ENCODE measurements around the gene BTBD9. TPM values are rescaled to one million over a fixed set of nuclear protein-coding genes. Genes with fewer than 3 reads are reported as not detected.
"Not testable (repeated sequence)": the region's sequence is repeated elsewhere in the genome, so short reads cannot be mapped to it uniquely, and the experiment has no call there.

BTBD9 gene
- polyA plus RNA-seq, 10 donors, result 6.0 to 10.0 (median 7.0) TPM

- no peak for DNase-seq
These were observed 488.9 kb downstream of the BTBD9 start for GRCh38 chr6:38150681-38151296.

- no peak for DNase-seq
These were observed 489.7 kb downstream of the BTBD9 start for GRCh38 chr6:38150021-38150420.

GRCh38 chr6:38149531-38149930 is 490.2 kb downstream of the BTBD9 start:
- DNase-seq, result no peak

GRCh38 chr6:38148606-38149005 is 491.1 kb downstream of the BTBD9 start:
- no peak for DNase-seq

GRCh38 chr6:38146734-38147027 is 493.0 kb downstream of the BTBD9 start:
- no peak for DNase-seq

- no peak for DNase-seq
These were observed 493.6 kb downstream of the BTBD9 start for GRCh38 chr6:38146021-38146733.

DNA sequence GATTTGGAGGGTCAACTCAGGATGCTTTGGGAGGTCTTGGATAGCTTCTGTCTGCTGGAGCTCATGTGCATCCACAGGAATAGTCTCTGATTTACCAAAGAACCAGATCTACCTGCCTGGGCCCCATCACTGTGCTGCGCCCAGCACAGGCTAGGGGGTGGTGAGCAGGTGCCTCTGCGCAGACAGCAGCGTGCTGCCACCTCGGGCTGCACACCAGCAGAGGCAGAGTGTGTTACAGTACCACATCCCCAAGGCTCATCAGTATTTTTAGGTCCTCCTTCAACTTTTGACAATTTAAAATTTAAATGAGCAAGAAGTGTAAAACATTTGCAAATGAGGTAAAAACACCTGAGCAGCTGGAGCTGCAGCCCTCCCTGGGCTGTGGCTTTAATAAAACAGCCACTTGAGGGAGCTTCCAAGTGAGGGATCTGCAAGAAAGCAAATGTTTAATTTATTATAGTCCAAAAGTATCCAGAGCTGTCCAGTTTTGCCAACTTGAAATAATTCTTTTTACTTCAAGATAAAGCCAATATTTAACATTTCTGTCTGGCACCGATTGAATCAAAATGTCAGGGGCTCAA is 495.3 kb downstream of the BTBD9 start:
- no peak for DNase-seq

- no peak for DNase-seq
These were observed 496.3 kb downstream of the BTBD9 start for GRCh38 chr6:38143191-38144150.

- no peak for DNase-seq
These were observed 497.4 kb downstream of the BTBD9 start for GRCh38 chr6:38142178-38142902.

- no peak for DNase-seq
These were observed 498.0 kb downstream of the BTBD9 start for GRCh38 chr6:38141716-38142115.

DNA sequence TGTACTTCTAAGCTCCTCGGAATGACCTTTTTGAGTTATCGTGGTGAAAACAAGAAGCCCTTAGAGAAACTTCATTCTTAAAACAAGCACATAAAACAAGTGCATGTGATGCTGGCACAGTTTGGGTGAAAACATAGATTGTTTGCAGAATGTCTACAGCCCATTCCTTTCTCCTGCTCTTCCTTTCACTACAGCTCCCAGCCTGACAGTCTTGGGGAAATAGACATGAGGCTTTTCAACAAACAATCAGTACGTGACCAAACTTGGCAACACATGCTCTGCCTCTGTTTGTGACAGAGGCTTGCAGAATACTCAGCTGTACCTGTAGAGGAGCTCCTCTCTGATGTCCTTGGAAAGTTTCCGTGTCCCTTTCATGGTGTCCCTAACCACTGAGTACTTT is 498.6 kb downstream of the BTBD9 start:
- no peak for DNase-seq

DNA sequence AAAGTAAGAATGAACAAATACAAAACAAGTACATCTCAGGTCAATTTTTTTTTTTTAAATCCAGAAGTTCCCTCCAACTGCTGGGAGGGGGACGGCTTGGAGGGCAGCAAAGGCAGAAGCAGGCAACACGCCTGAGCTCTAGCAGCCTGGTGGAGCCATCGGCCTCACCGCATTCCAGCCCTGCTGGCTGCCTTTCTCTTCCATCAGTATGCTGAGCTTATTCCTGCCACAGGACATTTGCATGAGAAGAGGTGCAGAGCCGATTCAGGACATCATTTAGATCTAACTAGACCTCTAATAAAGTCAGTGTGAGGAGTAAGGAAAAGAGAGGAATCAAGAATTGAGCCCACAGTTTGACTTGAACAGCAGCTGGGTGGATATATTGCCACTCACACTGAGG is 501.4 kb downstream of the BTBD9 start:
- no peak for DNase-seq

DNA sequence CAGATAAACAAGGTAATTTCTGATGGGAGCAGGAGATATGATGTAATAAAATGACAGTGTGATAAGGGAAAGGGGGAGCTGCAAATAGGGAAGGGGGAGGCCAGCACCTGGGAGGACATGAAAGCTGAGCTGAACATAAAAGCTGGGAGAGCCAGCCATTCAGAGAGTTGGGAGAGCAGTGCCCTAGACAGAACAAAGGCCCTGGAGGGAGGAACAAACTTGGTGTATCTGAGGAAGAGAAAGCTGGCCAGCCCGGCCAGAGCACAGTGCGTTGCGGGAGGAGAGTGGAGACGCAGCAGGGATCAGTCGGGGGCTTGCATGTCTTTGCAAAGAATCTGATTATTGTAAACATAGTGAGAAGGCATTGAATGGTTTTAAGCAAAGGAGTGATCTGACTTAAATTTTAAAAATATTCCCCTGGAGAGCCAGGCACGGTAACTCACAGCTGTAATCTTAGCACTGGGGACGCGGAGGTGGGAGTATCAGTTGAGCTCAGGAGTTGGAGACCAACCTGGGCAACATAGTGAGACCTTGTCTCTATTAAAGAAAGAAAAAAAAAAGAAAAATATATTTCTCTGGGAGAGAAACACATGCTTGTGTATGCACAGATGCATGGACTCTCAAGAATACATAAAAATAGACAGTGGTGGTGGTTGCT is 502.0 kb downstream of the BTBD9 start:
- DNase-seq, result no peak

DNA sequence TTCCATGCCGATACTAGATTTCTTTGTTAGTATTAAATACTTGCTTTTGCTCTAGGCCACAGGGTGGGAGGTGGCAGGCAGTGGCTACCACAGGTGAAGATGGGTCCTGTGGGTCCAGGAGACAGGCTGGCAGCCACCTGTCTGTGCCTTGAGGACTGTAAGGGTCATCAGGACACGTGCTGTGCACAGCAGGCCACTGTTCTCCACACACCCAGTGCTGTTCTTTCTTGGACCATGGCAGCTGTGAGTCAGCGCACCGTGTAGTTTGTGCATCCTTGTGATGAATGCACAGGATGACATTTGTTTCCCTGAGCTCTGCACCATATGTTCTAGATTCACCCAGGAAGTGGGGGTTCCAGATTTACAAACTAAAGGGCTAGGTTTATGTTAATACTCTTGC is 503.2 kb downstream of the BTBD9 start:
- DNase-seq, result no peak

DNA sequence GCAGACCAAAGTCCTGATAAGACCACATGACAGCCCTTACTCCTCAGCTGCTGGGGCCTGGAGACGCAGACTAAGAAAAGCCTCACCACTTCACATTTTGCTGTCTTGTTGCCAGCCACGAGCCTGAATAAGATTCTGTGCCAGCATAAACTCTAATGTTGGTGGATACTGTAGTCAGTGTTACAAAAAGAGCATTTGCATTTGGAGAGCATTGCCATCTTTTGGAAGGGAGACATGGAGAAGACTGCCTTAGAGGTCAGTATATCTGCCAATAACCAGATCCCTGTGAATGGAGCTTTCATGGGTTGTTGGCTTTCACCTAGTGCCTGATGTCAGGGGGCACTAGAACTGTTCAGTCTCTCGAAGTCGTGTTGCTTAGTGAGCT is 505.0 kb downstream of the BTBD9 start:
- DNase-seq, result no peak

DNA sequence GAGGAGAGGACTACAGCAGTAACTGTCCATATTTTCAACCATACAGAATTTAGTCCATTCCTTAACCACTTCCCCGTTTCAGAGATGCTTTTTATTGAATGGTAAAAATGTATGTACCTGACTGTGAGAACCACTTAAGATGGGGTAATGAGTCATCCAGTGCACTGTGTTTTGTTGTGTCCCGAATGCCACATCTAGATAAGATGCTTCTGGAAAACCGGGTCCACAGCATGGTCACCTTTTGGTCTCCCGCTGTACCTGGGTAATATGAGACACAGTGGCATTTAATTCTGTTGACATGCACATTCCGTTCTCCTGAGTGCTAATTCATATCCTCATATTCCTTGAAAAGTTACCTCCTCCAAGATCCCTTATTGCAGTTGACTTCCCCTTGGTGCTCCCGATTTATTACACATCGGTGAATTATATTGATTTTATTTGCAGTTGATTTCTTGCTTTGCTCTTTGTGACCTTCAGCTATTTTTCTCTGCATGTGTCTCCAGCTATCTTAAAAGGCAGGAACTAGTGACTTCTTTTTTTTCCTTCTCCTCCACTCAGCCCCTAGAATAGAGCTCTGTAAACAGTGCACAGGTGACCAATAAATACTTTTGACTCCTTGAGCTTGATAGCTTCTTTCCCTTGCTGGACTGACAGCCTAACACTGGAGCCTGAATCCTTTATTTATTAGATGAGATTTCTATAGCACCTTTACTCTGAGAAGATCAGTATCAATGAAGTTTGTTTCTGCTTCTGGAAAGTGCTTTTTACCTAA is 505.6 kb downstream of the BTBD9 start:
- DNase-seq, result no peak

GRCh38 chr6:38131527-38131965 is 508.2 kb downstream of the BTBD9 start:
- peak; percentile 63 to 90 (median 78) for DNase-seq

DNA sequence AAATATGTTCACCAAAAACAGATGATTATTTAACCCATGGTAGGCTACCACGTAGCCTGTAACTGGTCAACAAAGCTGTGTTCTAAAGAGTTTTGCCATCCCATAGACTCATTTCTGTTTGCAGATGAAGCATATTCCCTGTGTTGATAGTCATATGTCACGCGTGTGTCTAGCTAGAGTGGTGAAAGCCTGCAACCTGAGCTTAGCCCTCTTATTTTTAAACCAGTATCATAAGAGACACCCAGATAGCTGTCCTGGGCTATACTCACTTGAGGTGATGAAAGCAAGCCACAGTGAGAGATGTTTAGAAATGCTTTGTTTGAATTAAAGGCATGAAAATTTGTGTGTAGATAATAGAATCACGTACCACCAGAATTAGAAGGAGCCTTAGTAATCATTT is 512.4 kb downstream of the BTBD9 start:
- no peak for DNase-seq

DNA sequence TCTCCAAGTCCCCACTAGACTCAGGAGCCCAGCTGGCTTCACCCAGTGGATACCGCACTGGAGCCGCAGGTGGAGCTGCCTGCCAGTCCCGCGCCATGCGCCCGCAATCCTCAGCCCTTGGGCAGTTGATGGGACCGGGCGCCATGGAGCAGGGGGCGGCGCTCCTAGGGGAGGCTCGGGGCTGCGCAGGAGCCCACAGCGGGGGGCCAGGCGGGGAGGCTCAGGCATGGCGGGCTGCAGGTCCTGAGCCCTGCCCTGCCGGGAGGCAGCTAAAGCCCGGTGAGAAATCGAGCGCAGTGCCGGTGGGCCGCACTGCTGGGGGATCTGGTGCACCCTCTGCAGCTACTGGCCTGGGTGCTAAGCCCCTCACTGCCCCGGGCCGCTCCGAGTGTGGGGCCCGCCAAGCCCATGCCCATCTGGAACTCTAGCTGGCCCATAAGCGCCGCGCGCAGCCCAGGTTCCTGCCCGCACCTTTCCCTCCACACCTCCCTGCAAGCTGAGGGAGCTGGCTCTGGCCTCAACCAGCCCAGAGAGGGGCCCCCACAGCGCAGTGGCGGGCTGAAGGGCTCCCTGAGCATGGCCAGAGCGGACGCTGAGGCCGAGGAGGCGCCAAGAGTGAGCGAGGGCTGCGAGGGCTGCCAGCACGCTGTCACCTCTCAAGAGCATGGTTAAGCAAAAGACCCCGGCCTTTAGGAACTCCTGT is 515.4 kb downstream of the BTBD9 start:
- DNase-seq, result not testable (repeated sequence)

- no peak for DNase-seq
These were observed 520.2 kb downstream of the BTBD9 start for GRCh38 chr6:38119516-38119915.
